ENCODE data around the gene HPS1. TPM values are rescaled to one million over a fixed set of nuclear protein-coding genes. Genes with fewer than 3 reads are reported as not detected.

HPS1 gene
- total RNA-seq, 4 donors from 2014 or later, result 26.3 to 40.6 (median 27.9) TPM

DNA sequence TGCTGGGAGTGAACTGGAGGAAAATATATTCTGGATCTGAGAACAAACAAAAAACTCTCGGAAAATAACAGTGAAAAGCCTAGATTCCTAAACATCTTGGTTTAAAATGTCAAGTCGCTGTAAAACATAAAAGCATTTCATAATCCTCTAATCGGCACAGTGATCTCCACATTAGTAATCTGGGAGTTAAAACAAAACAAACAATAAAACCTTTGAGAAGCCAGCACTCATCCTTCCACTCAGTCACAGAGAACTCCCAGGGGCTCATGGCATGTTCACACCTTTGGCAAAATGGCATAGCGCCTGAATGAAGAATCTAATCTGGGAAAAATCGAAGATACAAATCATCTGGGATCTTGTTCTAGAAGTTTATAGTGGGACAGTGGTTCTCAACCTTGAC lies 24.1 kb upstream of the HPS1 start:
- no peaks in the 10 kb centered on the region for H3K36me3 ChIP-seq
- peaks cover 0 to 14% (median 3%) of the 10 kb centered on the region in 3 donors for H3K4me1 ChIP-seq
- DNase-seq, result no peak
- intact Hi-C loops (cut with DNase I), result loop anchor here (10.0 kb wide), 1 partner anchor 194 kb away; no protein-coding TSS in a partner anchor
- WGBS, 2 donors, result 58 to 64% methylated on average over 5 of the region's 5 CpGs
- no peaks in the 10 kb centered on the region for H3K9me3 ChIP-seq
- no peak for TF ChIP-seq POLR2A (IDR thresholded peaks at IDR 0.05)
- TF ChIP-seq, protein P1, sequence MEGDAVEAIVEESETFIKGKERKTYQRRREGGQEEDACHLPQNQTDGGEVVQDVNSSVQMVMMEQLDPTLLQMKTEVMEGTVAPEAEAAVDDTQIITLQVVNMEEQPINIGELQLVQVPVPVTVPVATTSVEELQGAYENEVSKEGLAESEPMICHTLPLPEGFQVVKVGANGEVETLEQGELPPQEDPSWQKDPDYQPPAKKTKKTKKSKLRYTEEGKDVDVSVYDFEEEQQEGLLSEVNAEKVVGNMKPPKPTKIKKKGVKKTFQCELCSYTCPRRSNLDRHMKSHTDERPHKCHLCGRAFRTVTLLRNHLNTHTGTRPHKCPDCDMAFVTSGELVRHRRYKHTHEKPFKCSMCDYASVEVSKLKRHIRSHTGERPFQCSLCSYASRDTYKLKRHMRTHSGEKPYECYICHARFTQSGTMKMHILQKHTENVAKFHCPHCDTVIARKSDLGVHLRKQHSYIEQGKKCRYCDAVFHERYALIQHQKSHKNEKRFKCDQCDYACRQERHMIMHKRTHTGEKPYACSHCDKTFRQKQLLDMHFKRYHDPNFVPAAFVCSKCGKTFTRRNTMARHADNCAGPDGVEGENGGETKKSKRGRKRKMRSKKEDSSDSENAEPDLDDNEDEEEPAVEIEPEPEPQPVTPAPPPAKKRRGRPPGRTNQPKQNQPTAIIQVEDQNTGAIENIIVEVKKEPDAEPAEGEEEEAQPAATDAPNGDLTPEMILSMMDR (IDR thresholded peaks at IDR 0.05), result no peak
- H3K4me3 ChIP-seq, result no peak overlapping the region
- peaks cover 0 to 12% (median 0%) of the 10 kb centered on the region in 4 donors for H3K27me3 ChIP-seq
- no peak overlapping the region for H3K27ac ChIP-seq

DNA sequence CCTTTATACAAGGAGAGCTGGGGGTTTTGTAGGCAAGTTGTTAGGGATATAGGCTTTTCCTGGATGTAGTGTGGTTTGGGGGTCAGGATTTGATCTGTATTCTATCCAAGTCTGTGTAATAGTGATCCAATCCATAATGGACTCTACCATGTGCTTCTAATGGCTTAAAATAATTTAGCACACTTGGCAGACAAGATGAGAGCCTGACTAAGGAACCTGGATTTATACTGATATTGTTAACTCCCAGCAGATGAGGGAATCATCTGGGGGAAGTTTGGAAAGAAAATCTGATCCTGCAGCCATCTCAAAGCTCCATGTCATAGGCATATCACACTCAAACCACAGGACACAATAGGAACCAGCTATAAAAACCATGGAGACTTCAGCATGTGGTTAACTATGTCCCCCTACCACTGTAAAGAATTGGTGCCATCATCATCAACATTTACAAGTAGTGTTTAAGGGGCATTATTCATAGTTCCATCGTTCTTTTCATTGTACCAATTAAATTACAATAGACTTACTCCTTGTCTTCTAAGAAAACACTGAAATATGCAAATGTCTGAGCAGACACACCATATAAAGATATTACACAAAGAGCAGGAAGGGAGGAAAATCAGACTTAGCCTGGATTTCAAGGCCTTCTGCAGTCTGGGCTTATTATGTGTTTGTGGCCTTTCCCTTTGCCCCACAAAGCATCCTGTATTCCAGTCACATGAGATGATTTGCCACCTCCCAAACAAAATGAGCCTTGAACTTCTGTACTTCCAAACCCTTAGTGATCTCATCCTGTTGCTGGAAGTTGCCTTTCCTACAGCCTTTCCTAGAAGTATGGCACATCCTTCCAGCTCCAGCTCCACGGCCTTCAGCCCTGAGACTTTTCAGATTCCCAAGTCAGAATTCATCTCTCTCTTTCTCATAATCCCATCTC lies 22.5 kb upstream of the HPS1 start:
- peaks cover 0 to 14% (median 3%) of the 10 kb centered on the region in 3 donors for H3K4me1 ChIP-seq
- H3K9me3 ChIP-seq, result no peaks in the 10 kb centered on the region
- H3K27me3 ChIP-seq, result peaks cover 0 to 12% (median 0%) of the 10 kb centered on the region in 4 donors
- DNase-seq, result no peak
- intact Hi-C loops (cut with DNase I), result loop anchor here (10.0 kb wide), 1 partner anchor 776 kb away; no protein-coding TSS in a partner anchor
- no peak overlapping the region for H3K4me3 ChIP-seq
- no peaks in the 10 kb centered on the region for H3K36me3 ChIP-seq
- whole genome bisulfite sequencing, 2 donors, result 71 to 73% methylated on average over 2 of the region's 2 CpGs
- TF ChIP-seq, protein P1 (IDR thresholded peaks at IDR 0.05), result no peak
- no peak for TF ChIP-seq POLR2A (IDR thresholded peaks at IDR 0.05)
- no peak overlapping the region for H3K27ac ChIP-seq

DNA sequence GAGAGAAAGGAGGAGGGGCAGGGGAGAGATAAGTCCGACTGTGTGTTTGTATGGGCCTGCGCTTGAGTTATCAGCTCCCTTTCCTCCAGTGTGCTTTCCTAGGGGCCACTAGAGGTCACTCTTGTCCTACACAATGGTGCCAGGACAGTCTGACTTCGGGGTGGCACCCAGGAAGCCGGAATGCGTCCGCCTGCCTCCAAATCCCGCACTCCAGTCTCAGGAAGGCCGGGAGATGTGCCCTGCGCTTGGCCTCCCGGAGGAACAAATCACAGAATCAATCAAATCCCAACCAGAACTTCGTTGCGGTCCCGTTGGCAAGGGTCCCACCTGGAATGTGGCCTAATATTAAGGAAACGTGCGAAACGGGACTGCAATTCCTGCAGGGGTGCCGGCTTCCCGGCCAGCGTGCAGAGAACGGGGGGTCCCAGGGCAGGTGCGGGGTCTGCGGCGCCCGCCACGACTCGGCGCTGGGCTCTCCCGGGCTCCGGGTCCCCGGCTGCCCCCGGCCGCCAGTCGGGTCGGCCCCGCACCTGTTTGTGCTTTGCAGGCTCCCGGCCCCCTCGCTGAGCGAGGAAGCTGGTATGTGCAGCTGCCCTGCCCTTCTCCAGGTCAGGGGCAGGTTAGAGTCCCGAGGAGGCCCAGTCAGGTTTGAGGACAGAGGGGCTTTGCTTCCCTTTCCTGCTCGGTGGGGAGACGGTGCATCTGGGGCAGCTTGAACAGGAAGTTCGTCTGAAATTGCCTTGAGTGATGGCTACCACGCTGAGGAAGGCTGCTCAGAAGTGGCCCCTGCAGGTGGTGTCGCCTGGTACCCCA lies 21.0 kb upstream of the HPS1 start:
- Histone ChIP-seq H3K9me3 (no peaks in the 10 kb centered on the region), H3K36me3 (no peaks in the 10 kb centered on the region), H3K27ac (no peak overlapping the region), H3K27me3 (peaks cover 0 to 12% (median 0%) of the 10 kb centered on the region in 4 donors), H3K4me3 (peak overlapping the region; percentile 42 to 77 (median 52)), H3K4me1 (peaks cover 0 to 14% (median 3%) of the 10 kb centered on the region in 3 donors)
- DNase-seq, result no peak
- TF ChIP-seq, protein P1 (IDR thresholded peaks at IDR 0.05), result peak; percentile 65 to 86 (median 76)
- TF ChIP-seq POLR2A (IDR thresholded peaks at IDR 0.05), result no peak
- WGBS, 2 donors, result 0 to 6% methylated on average over 4 to 5 of the region's 44 CpGs
- intact Hi-C loops (cut with DNase I), result loop anchor here (10.0 kb wide), 1 partner anchor 777 kb away; no protein-coding TSS in a partner anchor

DNA sequence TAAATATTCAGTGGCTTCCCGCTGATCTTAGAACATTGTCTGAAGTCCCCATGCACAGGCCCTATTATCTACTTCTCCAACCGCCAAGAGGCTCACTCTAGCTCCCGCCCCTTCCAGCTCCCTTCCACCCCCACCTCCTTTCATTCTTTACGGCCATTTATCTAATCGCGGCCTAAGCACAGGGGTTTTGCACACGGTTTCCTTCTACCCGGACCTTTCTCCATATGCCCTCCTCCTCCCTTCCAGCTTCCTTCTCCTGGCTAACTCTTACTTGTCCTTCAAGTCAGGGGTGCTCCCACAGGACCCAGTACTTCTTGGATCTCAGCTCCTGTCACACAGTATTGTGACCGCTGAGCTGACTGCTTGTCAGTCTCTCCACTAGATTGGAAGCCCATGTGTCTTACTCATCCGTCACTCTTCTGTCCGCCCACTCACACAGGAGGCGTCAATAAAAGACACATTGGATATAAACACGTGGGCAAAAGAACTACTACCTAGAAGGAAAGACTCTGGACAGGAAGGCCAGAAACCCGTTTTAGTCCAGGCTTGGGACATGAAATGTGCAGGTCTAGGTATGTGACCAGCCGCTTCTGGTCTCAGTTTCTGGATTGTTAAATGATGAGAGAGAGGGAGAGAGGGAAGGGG lies 20.2 kb upstream of the HPS1 start:
- Histone ChIP-seq H3K27ac (no peak overlapping the region), H3K27me3 (peaks cover 0 to 12% (median 0%) of the 10 kb centered on the region in 4 donors), H3K36me3 (no peaks in the 10 kb centered on the region), H3K9me3 (no peaks in the 10 kb centered on the region), H3K4me3 (no peak overlapping the region), H3K4me1 (peaks cover 0 to 14% (median 3%) of the 10 kb centered on the region in 3 donors)
- DNase-seq, result no peak
- 58 to 59% methylated on average over 15 of the region's 15 CpGs for whole genome bisulfite sequencing, 2 donors
- TF ChIP-seq POLR2A (IDR thresholded peaks at IDR 0.05), result no peak
- TF ChIP-seq, protein P1 (IDR thresholded peaks at IDR 0.05), result no peak
- intact Hi-C loops (cut with DNase I), result loop anchor here (10.0 kb wide), 1 partner anchor 778 kb away; no protein-coding TSS in a partner anchor

All from esophagus squamous epithelium (tissue), 5 donors.